NCI-H82 (cell line): ENCODE results near the gene TSHZ1.
"Not testable (repeated sequence)": the region's sequence is repeated elsewhere in the genome, so short reads cannot be mapped to it uniquely, and the experiment has no call there.

Experiments
- DNase-seq: peaks from one replicate; lab custom pipeline; 2025; lab: John Stamatoyannopoulos, UW

Gene TSHZ1

GRCh38 chr18:75183973-75184493 is 26.6 kb upstream of the TSHZ1 start:
- DNase-seq = no peak

GRCh38 chr18:75185460-75185859 is 25.1 kb upstream of the TSHZ1 start:
- no peak for DNase-seq

- not testable (repeated sequence) for DNase-seq
Measured at GRCh38 chr18:75187702-75188101, 22.9 kb upstream of the TSHZ1 start.

GRCh38 chr18:75189696-75190095 is 20.9 kb upstream of the TSHZ1 start:
- DNase-seq = no peak

- DNase-seq = no peak
Measured at GRCh38 chr18:75192899-75193298, 17.7 kb upstream of the TSHZ1 start.

GRCh38 chr18:75198036-75198435 is 12.6 kb upstream of the TSHZ1 start:
- no peak for DNase-seq

- DNase-seq = no peak
Measured at GRCh38 chr18:75199327-75199726, 11.3 kb upstream of the TSHZ1 start.

- no peak for DNase-seq
Measured at GRCh38 chr18:75200071-75200470, 10.5 kb upstream of the TSHZ1 start.

GRCh38 chr18:75200605-75201280 is 9.9 kb upstream of the TSHZ1 start:
- no peak for DNase-seq

- no peak for DNase-seq
Measured at GRCh38 chr18:75201282-75202270, 9.0 kb upstream of the TSHZ1 start.

GRCh38 chr18:75202696-75203365 is 7.8 kb upstream of the TSHZ1 start:
- no peak for DNase-seq

GRCh38 chr18:75203416-75204268 is 7.0 kb upstream of the TSHZ1 start:
- no peak for DNase-seq

GRCh38 chr18:75204269-75204731 is 6.3 kb upstream of the TSHZ1 start:
- no peak for DNase-seq

- no peak for DNase-seq
Measured at GRCh38 chr18:75204732-75205513, 5.7 kb upstream of the TSHZ1 start.

- DNase-seq = no peak
Measured at GRCh38 chr18:75205514-75206132, 5.0 kb upstream of the TSHZ1 start.

GRCh38 chr18:75206452-75207309 is 3.9 kb upstream of the TSHZ1 start:
- no peak for DNase-seq

- peak; percentile 30 for DNase-seq
Measured at GRCh38 chr18:75207310-75208154, 3.1 kb upstream of the TSHZ1 start.
